HG03135 (cell line): ENCODE results near the gene LRRC43.
"Not testable (repeated sequence)": the region's sequence is repeated elsewhere in the genome, so short reads cannot be mapped to it uniquely, and the experiment has no call there.

Experiments
- ATAC-seq: cut with Tn5 transposase; IDR thresholded peaks from one replicate; pipeline ENCODE4 v1.9.1; 2021; ENCODE audit warnings: mild to moderate bottlenecking, moderate library complexity; ENCODE audit not compliant: unreplicated experiment

Gene LRRC43

DNA sequence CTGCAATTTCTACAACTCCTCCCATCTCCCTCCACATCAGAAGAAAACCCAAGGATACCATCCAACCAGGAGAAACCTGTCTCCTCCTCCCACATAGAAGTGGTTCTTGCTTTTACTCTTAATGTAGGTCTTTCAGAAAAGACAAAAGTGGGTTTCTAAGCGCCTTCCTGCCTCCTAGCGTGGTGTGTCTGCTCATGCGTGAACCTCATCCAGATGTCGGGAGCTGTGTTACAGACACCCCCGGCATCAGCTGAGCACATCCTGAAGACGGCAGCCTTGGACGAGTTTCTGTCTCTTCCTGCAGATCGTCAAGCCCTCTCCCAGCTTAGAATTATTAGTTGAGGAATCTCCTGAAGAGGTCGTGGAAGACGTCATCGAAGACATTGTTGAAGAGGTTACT lies 9.5 kb downstream of the LRRC43 start:
- ATAC-seq, result no peak

- ATAC-seq, result no peak
Observed at GRCh38 chr12:122194804-122195203, 11.9 kb downstream of the LRRC43 start.

DNA sequence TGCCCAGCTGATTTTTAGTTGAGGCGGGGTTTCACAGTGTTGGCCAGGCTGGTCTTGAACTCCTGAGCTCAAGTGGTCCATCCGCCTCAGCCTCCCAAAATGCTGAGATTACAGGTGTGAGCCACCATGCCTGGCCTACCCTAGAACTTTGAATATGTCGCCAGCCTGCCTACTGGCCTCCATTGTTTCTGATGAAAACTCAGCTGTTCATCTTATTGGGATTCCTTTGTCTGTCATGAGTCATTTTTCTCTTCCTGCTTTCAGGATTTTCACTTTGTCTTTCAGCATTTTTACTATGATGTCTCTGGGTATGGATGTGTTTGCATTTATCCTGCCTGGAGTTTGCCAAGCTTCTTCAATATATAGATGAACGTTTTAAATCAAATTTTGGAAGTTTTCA lies 12.5 kb downstream of the LRRC43 start:
- ATAC-seq, result no peak

GRCh38 chr12:122197612-122197966 lies 14.7 kb downstream of the LRRC43 start:
- ATAC-seq, result no peak

DNA sequence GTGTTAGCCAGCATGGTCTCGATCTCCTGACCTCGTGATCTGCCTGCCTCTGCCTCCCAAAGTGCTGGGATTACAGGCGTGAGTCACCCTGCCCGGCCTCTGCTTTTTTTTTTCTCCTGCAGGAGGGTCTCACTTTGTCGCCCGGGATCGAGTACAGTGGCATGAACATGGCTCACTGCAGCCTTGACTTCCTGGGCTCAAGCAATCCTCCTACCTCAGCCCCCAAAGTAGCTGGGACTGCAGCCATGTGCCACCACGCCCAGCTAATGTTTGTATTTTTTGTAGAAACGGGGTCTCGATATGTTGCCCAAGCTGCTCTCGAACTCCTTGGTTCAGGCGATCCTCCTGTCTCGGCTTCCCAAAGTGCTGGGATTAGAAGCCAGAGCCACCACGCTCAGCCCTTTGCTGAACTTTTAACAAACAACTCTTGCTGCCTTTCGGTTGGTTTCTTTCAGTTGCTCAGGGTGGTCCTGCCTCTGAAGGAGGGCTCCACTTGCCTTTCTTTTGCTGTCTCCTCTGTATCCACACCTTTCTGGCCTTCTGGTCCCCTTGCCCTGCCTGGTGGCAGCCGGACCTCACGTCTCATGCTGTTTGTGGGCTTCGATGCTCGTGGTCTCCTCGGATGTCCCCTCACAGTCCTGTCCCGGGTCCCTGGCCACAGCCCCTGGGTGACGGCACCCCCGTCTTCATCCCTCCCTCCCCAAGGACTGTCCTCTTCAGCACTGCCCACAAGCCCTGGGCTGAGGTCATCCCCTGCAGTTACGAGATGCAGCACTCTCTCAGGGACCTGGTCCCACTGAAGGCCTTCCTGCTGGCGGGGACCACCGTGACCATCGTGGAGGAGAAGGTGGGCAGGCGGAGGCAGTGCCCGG lies 16.8 kb downstream of the LRRC43 start:
- no peak for ATAC-seq

DNA sequence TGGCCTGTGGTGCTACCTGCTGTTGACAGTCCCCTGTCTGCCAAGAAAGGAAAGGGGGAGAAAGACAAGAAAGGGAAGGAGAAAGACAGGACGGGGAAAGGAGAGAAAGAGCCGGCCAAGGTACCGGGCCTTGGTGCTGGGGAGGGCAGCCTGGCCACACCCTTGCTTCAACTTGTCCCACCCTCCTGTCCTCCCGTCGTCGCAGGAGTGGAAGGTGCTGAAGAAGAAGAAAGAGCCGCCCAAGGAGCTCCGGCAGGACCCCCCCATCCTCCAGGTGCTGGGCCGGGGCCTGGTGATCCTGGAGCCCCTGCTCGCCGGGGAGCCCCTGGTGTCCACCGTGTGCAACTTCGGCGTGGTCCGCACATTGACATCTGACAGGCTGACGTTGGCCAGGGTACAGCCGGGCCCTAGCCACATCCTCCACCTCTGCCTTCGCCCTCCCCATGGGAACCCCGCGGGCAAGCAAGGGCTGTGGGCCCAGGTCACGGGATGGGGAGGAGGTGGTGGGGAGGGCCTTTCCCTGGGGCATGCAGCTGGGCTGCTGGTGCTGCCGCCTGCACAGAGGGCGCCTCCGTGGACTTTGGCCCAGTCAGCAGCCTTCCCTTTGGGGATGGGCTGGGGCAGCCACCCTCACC lies 17.7 kb downstream of the LRRC43 start:
- no peak for ATAC-seq

DNA sequence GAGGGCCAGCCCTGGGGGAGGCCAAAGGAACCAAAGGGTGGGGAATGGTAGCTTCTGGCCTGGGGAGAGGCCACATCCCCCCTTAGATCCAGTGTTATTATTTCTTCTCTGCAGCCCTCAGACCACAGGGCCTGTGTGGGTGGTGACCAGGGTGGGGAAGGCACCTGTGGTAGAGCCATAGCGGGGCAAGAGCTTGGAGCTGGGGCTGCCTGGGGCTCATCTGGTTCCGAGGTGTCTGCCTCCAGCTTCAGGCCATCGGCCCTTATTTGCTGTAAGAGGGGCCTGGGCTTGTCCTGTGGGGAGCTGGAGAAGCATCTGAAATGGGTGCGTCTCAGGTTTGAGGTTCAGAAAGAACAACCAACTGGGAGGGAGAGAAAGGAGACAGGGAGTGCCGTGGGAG lies 18.5 kb downstream of the LRRC43 start:
- no peak for ATAC-seq

DNA sequence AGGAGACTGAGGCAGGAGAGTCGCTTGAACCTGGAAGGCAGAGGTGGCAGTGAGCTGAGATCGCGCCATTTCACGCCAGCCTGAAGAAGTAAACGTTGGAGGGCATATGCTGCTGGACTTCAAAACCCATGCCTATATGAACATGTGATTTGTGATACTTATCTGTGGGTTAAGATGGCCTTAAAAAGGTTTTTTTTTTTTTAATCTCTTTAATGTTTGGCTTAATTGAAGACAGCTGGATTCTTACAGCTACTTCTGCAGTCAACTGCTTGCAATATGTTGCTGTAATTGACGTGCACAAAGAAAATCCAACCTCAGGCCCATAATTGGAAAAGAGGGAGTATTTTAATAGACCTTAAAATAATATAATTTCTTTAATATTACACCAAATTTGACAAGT lies 19.1 kb downstream of the LRRC43 start:
- no peak for ATAC-seq

- ATAC-seq, result not testable (repeated sequence)
Observed at GRCh38 chr12:122202811-122203210, 19.9 kb downstream of the LRRC43 start.

- ATAC-seq, result no peak
Observed at GRCh38 chr12:122203301-122204166, 20.6 kb downstream of the LRRC43 start, which contains the start of gene B3GNT4. B3GNT4 (plus strand) TSS chr12:122203709; CDS start chr12:122204619, 910 bp downstream.

DNA sequence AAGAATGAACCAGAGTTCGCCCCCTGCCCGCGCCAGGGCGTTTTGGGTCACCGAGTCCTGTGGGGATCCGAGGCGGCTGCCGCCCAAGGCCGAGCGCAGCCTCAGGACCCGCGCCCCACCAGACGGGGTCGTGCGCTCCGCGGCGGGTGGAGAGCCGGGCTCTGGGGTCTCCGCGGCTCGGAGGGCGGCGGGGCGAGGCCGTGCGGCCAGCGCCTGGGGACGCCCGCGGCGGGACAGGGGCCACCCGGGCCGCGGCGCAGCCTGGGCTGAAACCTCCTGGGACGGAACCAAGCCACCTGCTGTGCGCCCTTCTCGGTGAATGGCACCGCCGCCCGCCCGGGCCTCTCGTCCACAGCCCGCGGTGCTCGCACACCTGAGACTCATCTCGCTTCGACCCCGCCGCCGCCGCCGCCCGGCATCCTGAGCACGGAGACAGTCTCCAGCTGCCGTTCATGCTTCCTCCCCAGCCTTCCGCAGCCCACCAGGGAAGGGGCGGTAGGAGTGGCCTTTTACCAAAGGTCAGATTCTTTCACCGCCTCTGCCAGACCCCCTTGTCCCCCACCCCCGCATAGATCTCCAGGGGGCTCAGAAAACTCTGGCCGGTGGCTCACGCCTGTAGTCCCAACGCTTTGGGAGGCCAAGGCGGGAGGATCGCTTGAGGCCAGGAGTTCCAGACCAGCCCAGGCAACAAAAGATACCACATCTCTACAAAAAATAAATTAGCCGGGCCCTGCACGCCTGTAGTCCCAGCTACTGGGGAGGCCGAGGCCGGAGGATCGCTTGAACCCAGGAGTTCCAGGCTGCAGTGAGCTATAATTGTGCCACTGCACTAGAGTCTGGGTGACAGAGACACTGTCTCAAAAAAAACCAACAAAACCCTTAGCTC lies 21.5 kb downstream of the LRRC43 start:
- ATAC-seq, result no peak

GRCh38 chr12:122205053-122205925 lies 22.4 kb downstream of the LRRC43 start:
- no peak for ATAC-seq

- no peak for ATAC-seq
Observed at GRCh38 chr12:122206111-122206881, 23.4 kb downstream of the LRRC43 start.

DNA sequence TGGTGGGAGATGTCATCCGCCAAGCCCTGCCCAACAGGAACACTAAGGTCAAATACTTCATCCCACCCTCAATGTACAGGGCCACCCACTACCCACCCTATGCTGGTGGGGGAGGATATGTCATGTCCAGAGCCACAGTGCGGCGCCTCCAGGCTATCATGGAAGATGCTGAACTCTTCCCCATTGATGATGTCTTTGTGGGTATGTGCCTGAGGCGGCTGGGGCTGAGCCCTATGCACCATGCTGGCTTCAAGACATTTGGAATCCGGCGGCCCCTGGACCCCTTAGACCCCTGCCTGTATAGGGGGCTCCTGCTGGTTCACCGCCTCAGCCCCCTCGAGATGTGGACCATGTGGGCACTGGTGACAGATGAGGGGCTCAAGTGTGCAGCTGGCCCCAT lies 24.1 kb downstream of the LRRC43 start:
- no peak for ATAC-seq

- no peak for ATAC-seq
Observed at GRCh38 chr12:122207391-122207790, 24.5 kb downstream of the LRRC43 start.

DNA sequence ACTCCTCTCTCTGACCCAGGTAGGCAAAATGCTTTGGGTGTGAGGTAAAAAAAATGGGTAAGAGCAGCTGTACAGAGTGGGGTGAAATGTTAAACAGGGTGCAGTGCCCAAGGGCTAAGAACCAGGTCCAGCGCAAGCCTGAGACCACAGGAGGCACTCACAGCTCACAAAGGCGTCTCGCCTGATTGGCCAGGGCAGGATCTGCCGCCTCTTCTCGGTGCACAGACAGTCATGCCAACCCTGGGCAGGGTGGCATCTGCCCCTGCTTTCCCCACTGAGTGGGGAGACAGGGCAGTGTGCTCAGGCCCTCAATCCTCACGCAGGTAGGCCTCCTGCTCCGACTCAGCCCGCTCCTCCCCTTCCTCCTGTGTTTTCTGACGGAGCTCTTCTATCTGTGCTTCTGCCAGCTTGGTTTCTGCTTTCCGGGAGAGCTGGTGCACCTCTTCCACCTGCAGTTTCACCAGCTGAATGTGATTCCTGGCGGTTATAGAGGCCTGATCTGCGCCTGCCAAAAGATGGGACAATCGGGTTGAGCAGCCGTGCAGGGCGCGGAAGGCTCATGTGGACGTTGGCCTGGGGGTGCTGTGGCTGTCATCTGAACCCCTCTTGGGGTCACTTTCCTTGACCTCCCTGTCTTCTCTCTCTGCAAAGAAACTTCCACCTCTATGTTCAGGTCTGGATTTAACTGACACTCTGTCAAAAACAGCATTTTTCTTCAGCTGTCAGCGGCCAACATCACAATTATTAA lies 25.3 kb downstream of the LRRC43 start:
- ATAC-seq, result no peak

DNA sequence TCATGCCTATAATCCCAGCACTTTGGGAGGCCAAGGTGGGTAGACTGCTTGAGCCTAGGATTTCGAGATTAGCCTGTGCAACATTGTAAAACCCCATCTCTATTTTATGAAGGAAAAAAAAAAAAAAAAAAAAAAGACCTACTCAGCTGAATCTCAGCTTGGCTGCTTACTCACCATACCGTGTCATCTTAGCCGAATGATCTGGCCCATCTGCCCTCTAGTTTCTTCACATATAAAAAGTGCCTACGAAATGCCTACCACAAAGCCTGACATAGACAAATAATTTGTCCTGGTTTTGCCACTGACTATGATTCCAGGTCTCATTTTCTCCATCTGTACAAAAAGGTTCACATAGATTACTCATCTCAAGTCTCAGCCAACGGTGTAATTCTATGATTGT lies 32.8 kb downstream of the LRRC43 start:
- no peak for ATAC-seq

GRCh38 chr12:122216445-122216844 lies 33.5 kb downstream of the LRRC43 start:
- ATAC-seq, result no peak
